Activated naive CD4-positive, alpha-beta T cell treated with Interleukin-2 at 50 U/mL for 16 hours (primary cell): ENCODE measurements around the gene ASCC1.

Experiments
- DNase-seq: peaks from one replicate; pipeline ENCODE4 v3.0.0-alpha.2; 2020

The ASCC1 gene

DNA sequence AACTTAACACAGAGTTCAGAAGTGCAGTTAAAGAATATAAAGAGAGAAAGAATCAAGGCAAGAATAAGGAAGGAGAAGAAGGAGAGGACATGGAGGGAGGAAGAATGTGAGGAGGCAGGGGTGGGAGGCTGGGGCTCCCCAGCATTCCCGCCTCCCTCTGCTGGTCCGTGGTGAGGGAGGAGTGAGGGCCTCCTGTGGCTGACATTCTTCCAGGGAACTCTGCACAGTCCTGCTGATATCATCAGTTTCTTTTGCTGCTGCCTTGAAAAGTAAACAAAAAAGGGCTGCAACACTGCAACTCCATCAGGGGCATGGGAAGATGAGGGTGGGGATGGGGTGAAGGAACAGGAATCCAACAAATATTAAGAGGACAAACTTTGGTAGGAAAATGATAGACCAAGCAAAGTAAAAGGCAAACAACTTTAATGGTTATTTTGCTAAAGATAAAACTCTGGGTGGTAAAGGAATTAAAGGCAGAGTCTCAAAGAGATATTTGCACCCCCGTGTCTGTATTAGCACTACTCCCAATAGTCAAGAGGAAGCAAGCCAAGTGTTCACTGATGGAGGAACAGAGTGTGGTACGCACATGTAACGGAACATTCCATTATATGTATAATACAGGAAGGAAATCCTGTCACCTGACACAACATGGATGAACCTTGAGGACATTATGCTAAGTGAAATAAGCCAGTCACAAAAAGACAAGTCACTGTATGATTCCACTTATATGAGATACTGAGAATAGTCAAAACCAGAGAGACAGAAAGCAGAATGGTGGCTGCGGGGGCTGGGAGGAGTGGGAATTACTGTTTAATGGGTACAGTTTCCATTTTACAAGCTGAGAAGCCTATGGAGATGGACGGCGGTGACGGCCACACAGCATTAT lies 119.7 kb downstream of the ASCC1 start:
- DNase-seq = peak; percentile 43

DNA sequence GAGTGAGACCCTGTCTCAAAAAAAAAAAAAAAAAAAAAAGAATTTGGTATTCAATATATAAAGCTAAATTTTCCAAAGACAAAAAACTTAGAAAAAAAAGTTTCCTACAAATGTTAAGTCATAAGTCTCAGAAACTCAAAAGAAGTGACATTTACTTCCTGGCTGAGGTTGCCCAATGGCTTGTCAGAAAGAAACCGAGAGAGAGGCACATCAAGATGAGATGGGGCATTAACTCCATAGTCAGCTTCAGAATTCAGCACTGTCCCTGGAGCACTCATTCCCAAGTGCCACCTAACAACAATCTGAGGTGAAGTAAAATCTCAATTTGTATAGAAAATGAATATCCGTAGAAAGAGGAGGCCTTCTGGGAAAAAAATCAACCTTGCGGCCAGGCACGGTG lies 120.9 kb downstream of the ASCC1 start:
- DNase-seq = no peak

DNA sequence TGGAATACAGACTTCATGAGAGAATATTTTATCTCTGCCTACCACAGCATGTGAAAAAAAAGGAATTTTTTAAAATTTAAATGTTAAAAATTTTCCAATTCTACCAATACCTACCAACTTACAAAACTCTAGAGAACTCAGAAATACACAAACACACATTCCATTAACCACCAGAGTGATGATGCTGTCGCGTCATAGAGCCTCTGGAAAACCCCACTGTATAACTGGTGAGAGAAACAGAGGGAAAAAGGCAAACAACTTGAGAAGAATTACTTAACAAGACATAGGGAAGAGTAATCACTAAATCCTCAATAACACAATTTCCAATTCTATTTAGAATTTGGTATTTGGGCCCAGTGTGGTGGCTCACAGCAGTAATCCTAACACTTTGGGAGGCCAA lies 121.5 kb downstream of the ASCC1 start:
- no peak for DNase-seq

DNA sequence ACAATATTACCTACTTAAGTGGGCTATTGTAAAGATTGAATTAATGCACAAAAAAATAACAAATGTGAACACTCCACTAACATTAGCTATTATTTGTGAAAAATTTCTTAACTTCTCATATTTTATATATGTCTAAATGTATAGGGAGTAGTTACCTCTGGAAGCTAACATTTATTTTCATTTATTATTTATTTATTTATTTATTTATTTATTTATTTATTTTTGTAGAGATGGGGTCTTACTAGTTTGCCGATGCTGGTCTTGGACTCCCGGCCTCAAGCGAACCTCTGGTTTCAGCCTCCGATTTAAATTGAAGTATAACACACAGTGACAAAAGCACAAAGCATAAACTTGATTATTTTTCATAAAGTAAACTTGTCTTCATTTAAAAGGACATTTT lies 122.6 kb downstream of the ASCC1 start:
- DNase-seq = no peak

DNA sequence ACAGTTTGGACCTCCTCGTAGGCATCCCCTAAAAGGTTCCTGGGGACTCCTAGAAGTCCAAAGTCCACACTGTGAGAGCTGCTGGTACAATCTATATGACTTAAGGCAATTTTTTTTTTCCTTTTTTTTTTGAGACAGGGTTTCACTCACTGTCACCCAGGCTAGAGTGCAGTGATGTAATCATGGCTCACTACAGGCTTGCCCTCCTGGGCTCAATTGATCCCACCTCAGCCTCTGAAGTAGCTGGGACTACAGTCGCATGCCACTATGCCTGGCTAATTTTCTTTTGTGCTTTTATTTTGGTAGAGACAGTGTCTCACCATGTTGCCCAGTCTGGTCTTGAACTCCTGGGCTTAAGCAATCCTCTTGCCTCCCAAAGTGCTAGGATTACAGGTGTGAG lies 123.1 kb downstream of the ASCC1 start:
- DNase-seq = no peak

DNA sequence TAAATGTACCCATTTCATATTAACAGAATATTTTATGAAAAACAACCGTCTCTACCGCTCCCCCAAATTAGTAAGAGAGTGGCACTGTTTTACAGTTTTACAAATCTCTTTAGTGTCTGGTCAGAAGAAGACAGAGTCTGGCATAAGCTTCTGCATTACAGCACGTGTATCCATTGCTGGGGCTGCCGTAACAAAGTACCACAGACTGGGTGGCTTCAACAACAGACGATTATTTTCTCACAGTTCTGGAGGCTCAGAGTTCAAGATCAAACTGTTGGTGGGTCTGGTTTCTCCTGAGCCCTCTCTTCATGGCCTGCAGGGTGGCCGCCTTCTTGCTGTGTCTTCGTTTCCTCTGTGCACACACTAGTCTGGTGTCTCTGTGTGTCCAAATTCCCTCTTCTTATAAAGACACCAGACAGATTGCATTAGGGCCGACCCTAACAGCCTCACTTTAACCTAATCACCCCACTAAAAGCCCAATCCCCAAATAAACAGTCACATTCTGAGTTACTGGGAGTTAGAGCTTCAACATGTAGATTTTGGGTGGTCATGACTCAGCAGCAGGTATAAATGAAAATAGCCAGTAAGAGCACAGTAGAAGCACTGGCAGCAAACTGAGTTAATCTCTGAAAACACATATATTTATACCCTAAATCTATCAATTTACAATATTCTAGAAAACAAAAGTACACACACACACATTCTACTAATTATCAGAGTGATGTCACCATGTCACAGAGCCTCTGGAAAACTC lies 123.7 kb downstream of the ASCC1 start:
- DNase-seq = no peak

DNA sequence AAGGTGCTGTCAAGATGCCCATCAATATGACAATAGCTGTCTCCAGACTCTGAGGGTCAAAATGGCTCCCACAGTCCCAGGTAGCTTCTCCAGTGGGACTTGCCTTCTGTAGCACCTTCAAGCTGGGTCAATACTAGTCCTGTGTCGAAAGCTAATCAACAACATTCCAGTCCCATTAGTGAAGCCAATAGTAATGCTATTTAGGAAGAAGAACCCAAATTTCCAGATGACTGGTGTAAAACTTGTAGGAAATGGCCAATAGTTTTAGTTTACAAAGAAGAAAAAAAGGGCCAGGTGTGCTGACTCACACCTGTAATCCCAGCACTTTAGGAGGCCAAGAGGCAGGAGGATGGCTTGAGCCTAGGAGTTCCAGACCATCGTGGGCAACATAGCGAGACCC lies 125.8 kb downstream of the ASCC1 start:
- no peak for DNase-seq

DNA sequence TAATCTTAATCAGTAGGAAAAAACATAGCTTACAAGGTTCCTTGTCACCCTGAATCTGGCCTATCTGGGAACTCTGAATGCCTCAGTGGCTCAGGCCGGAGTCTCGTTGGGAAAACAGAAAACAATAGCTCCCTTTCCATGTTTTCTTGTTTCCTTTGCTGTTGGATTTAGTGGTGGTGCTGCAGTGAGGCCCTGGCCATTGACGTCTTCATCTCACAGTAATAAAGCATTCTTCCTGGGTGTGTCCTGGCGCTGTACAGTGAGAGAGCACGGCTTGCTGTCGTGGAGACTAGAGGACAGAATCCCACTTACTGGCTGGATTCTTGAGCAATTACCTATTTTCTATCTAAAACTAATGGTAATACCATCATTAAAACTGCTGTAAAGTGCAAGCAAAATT lies 126.5 kb downstream of the ASCC1 start:
- DNase-seq = no peak

DNA sequence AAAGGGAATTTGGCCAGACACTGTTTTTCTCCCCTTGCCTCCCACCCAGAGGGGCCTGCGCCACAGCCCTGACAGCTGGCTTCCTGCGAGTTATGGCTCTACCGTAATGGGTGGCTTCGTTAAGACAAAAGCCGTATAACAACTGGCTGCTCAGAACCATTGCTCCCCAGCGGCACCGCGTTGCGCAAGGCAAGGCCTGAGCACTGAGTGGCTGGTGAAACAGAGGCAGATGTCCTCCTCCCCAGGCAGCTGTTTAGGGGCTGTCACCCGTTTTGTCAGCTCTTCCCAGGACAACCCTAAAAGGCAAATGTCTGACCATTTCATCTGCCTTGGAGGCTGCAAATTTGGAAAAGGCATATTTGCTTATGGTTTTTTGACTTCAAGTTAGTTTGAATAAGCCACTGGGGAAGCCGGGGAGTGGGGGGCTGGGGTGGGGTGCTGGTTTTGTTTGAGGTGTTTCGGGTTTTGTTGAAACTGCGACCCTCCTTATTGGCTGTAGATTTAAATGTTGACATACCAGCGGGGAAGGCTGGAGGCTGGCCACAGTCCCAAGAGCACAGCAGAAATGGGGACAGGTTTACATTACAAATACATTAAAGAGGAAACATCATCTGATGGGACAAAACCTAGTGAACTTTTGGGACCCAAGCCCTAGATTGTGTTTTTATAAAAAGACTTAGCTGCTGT lies 127.0 kb downstream of the ASCC1 start:
- DNase-seq = peak; percentile 57

DNA sequence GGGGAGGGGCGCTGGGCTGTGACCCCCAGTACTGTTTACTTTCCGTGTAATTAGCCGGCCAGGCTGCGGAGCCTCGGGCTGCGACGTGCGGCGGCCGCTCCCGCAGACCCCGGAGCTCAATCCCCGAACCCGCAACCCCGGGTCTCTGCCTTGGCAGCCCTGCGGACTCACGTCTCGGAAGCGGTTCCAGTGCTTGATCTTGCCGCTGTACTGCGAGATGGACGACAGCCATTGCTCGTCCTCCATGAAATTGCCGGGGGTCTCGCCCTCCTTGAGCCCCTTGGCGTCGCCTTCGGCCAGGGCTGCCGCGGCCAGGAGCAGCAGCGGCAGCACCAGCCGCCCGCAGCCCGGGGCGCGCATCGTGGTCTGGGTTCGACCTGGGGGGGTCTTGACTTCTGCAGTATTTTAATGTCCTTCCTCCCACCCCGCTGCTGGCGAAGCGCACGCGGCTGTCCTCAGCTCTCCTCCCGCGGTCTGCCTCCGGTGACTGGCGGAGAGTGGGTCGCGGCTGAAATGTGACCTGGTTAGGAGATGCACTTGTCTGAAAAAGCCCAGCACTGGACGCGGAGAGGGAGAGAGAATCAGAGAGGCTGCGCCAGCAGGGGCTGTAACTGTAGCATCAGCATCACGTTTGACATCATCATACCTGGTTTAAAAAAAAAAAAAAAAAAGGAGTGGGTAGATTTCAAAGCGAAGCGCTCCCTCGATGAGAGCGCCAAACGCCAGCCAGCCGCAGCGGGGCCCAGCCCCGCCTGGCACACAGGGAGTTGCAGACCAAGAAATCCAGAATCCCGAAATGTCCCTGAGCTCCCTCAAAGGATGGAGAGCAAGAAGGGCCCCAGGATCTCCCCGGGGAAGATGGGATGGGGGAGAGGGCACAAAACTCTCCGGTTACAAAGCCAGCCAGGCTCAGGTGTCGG lies 127.8 kb downstream of the ASCC1 start, which contains the start of gene SPOCK2:
Gene SPOCK2 (minus strand): TSS at position 583 of the 920 bp plus-strand sequence. CDS start 223 bp downstream, at position 360.
- peak; percentile 71 for DNase-seq

DNA sequence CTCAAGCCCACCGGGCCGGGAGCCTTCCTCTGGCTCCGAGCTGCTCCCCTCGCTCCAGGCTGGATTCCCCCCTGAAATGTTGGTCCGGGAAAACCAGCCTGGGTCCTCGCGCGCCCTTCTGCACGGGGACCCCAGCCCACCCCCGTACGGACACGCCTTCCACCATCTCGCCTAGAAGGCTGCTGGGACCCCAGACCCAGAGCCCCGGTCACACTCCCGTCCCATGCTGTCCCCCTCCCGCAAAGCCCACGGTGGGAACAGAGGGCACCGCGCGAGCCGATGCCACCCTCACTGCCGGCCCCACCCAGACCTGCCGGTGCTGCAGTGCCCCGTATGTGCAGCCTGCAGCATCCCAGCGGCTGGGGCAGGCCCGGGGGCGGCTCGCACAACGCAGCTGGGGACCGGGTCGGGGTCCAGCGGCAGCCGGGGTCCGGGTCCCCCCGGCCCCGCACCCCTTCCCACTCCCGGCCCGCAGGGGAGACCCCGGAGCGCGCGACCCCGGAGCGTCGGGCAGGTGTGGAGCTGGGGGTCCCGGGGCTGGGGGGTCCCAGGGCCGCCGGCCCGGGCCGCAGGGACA lies 128.6 kb downstream of the ASCC1 start:
- DNase-seq = peak; percentile 57

DNA sequence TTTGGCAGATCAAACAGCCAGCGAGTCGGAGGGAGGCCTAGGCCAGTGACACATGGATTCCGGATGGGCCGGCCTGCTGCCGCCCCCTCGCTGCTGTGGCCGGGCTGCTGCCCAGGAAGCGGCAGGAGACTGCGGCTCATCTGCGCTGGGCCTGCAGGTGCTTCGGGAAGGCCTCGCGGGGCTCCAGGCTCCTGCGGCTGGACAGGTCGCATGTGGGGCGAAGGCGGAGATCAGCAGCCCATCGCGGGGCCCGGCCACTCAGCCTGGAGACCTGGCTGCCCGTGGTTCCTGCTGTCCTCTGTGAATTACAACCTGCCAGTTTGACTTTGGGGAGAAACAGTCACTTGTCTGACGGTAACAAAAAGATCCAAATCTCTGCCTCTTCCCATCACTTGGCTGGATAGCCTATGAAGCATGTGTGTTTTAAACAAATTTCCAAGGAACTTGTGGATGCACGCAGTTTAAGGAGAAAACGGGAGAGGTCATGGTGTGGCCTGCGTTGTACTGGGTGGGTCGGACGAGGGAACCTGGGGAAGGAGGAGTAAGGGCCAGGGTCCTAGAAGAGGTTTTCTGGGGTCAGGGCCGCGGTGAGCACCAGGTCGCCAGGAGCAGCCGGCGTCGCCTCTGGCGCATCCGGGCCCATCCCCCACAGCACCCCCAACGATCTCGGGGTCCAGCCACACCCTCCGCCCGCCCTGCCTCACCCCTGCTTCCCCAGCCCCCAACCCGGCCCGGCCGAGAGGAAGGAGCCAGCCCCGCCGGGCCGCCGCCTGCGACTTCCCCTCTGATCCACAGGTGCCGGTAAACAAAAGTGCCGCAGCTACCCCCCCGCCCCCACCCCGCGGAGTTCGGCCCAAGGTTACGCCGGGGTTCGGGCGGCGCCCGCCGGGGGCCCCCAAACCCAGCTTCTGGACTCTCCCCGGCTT lies 129.3 kb downstream of the ASCC1 start:
- peak; percentile 64 for DNase-seq

DNA sequence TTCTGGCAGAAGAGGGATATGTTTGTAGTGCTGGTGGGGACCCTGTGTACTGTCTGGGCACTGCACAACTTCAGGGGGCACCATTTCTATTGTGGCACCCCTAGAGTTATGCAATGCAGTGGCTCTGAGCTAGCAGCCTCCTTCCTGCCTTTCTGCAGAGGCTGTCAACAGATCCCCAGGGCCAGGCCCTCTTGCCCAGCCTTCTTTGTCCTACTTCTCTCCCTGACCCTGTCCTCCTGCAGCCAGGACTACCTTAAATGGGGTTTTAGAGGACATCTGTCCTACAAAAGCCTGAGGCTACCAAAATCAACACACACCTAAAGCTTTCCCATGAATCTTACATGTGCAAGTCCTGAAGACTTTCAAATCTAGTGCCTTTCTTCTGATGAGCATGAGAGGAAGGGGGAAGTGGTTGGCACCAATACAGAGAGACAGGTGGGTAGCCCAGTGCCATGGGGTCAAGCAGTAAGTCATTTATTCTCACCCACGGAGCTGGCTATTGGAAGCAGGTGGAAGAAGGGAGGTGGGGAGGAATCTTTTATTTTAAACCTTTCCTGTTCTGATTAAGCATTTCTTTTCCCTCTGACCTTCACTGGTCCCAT lies 130.1 kb downstream of the ASCC1 start:
- DNase-seq = no peak

DNA sequence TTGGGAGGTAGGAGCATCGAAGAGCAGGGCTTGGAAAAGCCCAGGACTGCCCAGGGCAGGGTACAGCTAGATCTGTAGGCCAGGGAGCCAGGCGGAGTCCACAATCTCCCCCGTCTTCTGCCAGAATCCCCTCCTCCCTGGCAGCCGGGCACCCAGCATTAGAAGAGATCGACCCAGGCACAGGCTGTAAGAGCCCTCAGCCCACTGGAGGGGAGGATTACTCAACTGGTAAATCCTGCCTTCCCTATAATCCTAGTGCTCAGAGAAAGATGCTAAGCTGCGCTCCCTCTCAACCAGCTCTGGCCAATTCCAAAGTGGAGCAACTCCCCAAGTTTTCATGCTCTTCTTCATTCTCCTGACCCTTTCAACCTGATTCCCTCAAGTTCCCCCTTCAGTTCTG lies 130.9 kb downstream of the ASCC1 start:
- DNase-seq = no peak

DNA sequence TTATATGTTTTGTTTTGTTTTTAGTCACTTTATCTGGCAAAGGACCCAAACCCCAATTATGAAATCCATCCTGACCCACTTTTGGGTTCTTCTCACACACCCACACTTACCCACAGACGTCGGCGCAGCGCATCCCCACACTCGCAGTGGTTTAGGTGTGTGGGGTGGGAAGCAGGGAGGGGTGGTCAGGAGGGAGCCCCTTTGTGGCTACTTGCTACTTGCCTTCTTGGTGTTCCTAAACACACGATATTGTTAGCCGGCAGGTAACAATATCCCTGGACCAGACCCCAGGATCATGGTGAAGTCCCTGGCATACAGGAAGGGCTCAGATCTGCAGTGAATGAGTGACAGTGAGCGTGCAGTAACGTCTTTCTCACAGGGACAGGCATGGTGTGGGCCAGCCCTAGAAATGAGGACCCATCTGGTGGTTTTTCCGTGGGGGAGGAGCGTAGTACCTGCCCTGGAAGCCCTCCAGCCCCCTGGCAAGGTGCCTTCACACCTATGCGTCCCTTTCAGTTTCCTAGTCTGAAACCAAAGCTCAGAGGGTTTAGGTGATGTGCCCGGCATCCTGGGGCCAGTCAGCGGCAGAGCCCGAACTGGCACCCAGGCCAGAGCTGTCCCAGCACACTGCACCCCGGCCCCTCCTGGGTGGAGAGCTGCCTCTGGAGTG lies 132.2 kb downstream of the ASCC1 start:
- peak; percentile 72 for DNase-seq

DNA sequence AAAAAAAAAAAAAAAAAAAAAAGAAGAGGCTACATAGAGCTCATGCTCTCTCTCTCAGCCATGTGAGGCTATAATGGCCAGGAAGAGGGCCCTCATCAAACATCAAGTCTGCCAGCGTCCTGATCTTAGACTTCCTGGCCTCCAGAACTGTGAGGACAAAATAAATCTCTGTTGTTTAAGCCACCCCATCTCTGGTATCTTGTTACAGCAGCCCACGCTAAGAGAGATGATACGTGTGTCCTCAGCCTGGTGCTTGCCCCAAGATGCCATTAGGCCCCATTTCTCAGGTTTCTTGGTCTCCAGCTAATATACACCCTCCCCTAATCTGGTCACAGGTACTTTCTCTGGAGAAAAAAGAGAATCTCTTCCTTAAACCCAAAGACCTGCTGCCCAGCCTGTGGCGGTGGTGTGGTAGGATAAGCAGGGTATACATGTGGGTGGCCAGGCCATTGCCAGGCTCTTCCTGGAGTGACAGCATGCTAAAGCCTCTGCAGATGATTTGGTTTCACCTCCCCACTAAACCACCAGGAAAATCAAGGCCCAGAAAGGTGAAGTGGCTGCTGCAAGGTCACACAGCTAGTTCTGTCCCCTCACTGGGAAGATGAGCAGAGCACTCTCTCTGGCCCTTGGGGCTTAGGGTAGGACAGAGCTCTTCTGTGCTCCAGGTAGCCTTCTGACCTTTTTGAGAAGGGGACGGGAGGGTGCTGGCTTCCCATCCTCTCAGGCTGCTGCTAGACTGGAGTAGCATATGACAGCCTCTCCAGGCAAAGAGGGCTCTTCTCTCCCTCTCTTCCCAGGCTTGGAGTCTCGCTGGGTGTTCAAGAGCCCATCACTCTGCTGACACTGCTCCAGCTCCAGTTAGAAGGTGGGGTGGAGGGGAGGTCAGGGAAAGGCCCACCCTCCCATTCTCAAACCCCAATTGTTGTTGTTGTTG lies 133.0 kb downstream of the ASCC1 start:
- no peak for DNase-seq

DNA sequence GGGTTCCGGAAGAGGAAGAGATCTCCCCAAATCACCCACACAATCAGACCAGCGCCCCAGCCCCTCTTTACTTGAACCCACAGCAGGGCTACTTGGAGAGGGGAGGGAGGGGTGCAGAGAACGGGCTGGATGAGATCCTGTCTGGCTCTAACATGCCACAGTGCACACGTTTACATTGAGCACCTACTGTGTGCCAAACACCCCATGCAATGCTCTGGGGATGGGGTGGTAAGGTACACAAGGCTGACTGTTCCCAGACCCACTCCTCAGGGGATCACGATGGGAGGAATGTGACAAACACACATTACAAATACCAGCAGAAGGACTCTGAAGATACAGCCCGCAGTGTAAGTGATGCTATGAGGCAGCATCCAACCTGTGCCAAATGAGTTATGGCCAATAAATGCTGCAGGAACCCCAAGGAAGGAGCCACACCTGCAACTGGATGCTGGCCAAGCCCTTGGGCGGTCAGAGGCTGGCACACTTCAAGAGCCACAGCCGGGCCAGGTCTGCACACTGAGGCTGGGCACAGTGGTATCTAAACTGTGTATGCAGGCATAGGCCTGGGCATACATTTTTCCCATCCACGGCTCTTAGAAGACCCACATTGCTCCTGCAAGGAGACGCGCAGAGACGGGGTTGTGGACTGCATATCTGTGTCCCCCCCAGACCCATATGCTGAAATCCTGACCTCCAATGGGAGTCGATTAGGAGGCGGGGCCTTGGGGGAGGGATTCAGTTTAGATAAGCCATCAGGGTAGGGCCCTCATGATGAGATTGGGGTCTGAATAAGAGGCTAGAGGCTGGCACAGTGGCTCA lies 134.1 kb downstream of the ASCC1 start:
- DNase-seq = no peak

DNA sequence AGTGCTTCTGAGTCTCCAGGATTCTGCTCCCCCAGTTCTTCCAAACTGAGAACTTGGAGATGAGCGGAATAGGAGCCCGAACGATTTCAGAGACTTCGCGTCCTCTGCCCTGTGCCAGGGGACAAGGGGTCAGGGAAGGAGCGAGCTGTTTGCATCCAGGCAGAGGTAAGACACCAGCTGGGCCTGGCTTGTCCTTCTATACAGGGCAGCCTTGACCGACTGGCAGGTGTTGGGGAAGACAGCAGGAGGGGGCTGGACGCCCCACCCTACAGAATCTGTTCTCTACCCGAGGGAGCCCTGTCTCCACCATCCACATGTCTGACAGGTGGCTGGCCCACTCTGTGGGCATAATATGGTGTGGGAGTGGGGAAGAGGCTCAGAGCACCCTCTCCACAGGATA lies 134.9 kb downstream of the ASCC1 start:
- DNase-seq = no peak
